HG03139 (cell line): Measurements from ENCODE around the gene ADAM15.

Experiments used
- ATAC-seq: cut with Tn5 transposase; IDR thresholded peaks from one replicate; pipeline ENCODE4 v1.9.1; 2021; ENCODE audit not compliant: unreplicated experiment

The ADAM15 gene

GRCh38 chr1:155110381-155110780 lies 59.3 kb downstream of the ADAM15 start:
- no peak for ATAC-seq

DNA sequence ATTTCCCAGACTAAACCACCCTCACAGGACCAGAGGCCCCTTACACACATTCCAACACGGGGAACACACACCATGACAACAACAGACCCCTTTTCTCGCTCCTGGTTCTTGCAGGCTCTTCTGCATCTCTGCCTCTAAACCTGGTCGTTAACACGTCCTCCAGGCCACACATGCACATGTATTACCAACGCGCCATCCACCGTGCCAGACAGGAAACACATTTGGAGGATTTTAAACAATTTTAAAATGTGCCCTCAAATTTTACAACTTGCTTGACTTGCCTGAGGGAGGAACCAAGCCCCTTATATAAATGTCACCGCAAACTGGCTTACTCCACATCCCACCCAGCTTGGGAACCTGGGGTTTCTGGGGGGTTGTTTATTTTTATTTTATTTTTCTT lies 59.7 kb downstream of the ADAM15 start:
- no peak for ATAC-seq
